ENCODE measurements around the gene FST.

FST gene

DNA sequence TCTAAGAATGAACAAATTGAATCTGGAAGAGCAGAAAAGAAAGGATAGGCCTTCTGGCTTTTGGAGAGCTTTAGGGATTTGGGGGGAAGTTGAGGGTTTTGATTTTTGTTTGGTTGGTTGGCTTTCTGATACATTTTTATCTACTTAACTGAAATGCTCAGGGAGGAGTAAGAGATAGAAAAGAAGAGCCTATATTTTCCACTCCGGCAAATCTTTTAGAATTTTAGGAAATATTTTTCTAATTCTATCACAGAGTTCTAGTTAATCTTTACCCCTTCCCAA, 25.8 kb upstream of the FST start:
- H3K9me3 ChIP-seq (ENCODE audit: control insufficient read depth, low read length): no peaks in the 10 kb centered on the region
- DNase-seq: no peak
- no CpG with 5 or more reads among the region's 1 CpG for WGBS

DNA sequence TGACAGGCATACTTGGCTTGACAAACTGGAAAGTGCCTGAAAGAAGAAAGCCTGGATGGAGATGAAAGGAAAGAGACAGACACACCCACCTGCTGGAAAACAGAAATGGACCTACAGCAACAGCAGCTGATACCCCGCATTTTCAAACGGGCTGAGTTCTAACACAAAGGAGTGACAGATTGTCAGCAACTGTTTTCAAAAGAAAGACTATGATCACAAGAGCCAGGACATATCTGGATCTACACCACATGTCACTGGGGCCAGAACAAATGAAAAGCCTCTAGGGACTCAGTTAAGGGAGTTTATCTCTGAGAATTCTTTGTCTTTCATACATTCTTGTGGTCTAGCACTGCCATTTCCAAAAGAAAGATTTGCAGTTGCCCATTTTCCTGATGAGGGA, 24.1 kb upstream of the FST start:
- Histone ChIP-seq H3K4me2 (ENCODE audit: low read length, poor library complexity, severe bottlenecking) (no peak overlapping the region), H3K23ac (ENCODE audit: low read length in 2 of 2) (no peak overlapping the region), H3K36me3 (ENCODE audit: control insufficient read depth in 1 of 2, insufficient read depth in 2 of 2, low read depth in 1 of 2, low read length in 2 of 2) (no peaks in the 10 kb centered on the region), H4K8ac (ENCODE audit: low read length) (no peak overlapping the region), H2AK5ac (ENCODE audit: low read length, severe bottlenecking) (no peak overlapping the region), H3K27me3 (ENCODE audit: control insufficient read depth in 1 of 2, insufficient read depth in 1 of 2, low read length in 2 of 2) (no peaks in the 10 kb centered on the region), H3K79me1 (replicated peaks; ENCODE audit: low read length, poor library complexity, severe bottlenecking) (no peaks in the 10 kb centered on the region), H2BK5ac (ENCODE audit: low read depth, low read length, poor library complexity, severe bottlenecking) (no peak overlapping the region), H2BK120ac (ENCODE audit: low read depth, low read length) (no peak overlapping the region), H3K14ac (ENCODE audit: low read length in 2 of 2) (no peak overlapping the region), H2AFZ (ENCODE audit: low read depth, low read length) (no peak overlapping the region), H4K91ac (ENCODE audit: low read length) (no peak overlapping the region), H3K4me3 (ENCODE audit: insufficient read depth in 1 of 2, low read depth in 1 of 2, low read length in 2 of 2) (no peak overlapping the region), H3K18ac (ENCODE audit: low read depth in 1 of 2, low read length in 2 of 2) (no peak overlapping the region), H3K4me1 (ENCODE audit: control insufficient read depth, insufficient read depth, low read depth, low read length) (no peaks in the 10 kb centered on the region), H3K9ac (ENCODE audit: low read length) (no peak overlapping the region), H2BK12ac (ENCODE audit: low read length in 2 of 2) (no peak overlapping the region), H3K4ac (ENCODE audit: low read depth in 1 of 2, low read length in 2 of 2) (no peak overlapping the region), H3K9me3 (ENCODE audit: control insufficient read depth, low read length) (no peaks in the 10 kb centered on the region), H2BK15ac (ENCODE audit: low read depth, poor library complexity, severe bottlenecking) (no peak overlapping the region), H3K27ac (ENCODE audit: low read length, poor library complexity, severe bottlenecking) (no peak overlapping the region)
- no peak for DNase-seq
- WGBS: 95% methylated on average over 2 of the region's 2 CpGs

More for the DNA sequence above, 25.8 kb upstream of the FST start:
- H2BK5ac ChIP-seq (ENCODE audit: low read depth, low read length, poor library complexity, severe bottlenecking): no peak overlapping the region
- H3K14ac ChIP-seq (ENCODE audit: low read length in 2 of 2): no peak overlapping the region
- H3K9ac ChIP-seq (ENCODE audit: low read length): no peak overlapping the region
- H3K36me3 ChIP-seq (ENCODE audit: control insufficient read depth in 1 of 2, insufficient read depth in 2 of 2, low read depth in 1 of 2, low read length in 2 of 2): no peaks in the 10 kb centered on the region
- H3K27ac ChIP-seq (ENCODE audit: low read length, poor library complexity, severe bottlenecking): no peak overlapping the region
- no peak overlapping the region for H3K4ac ChIP-seq (ENCODE audit: low read depth in 1 of 2, low read length in 2 of 2)
- no peaks in the 10 kb centered on the region for H3K4me1 ChIP-seq (ENCODE audit: control insufficient read depth, insufficient read depth, low read depth, low read length)
- no peak overlapping the region for H3K23ac ChIP-seq (ENCODE audit: low read length in 2 of 2)
- no peak overlapping the region for H3K4me3 ChIP-seq (ENCODE audit: insufficient read depth in 1 of 2, low read depth in 1 of 2, low read length in 2 of 2)
- H2AFZ ChIP-seq (ENCODE audit: low read depth, low read length): no peak overlapping the region
- H4K8ac ChIP-seq (ENCODE audit: low read length): no peak overlapping the region
- no peak overlapping the region for H4K91ac ChIP-seq (ENCODE audit: low read length)
- no peak overlapping the region for H2AK5ac ChIP-seq (ENCODE audit: low read length, severe bottlenecking)
- no peak overlapping the region for H2BK15ac ChIP-seq (ENCODE audit: low read depth, poor library complexity, severe bottlenecking)
- H3K4me2 ChIP-seq (ENCODE audit: low read length, poor library complexity, severe bottlenecking): no peak overlapping the region
- no peak overlapping the region for H2BK120ac ChIP-seq (ENCODE audit: low read depth, low read length)
- no peaks in the 10 kb centered on the region for H3K27me3 ChIP-seq (ENCODE audit: control insufficient read depth in 1 of 2, insufficient read depth in 1 of 2, low read length in 2 of 2)
- no peak overlapping the region for H2BK12ac ChIP-seq (ENCODE audit: low read length in 2 of 2)
- H3K79me1 ChIP-seq (replicated peaks; ENCODE audit: low read length, poor library complexity, severe bottlenecking): no peaks in the 10 kb centered on the region
- no peak overlapping the region for H3K18ac ChIP-seq (ENCODE audit: low read depth in 1 of 2, low read length in 2 of 2)

DNA sequence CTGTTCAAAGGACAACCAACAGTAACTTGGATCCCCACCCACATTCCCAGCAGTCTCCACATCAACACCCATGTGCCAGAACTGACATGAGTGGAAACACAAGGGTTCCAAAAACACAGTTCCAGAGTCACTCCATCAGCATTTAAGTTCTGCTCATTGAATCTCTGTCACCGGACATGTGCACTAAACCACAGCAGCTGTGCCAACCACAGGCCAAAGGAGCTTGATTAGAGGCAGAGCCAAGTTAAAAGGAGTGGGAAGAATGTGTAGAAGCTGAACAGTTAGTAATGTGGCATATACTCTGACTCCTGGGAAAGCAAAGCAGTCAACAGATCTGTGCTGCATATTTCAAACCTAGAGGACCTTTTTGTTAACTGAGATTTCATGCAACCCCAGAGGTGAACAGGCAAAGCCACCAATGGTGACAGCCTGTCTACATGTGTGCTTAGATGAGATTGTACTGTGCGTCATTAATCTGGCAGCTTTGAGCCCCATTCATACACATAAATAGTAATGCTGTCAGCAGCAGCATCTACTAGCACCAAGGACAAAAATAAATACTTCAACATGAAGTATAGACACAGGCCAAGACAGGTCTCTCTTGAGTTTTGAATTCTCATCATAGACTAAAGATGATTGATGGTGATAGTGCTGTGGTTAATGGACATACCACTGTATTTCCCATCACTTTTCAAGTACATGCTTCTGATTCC, 16.4 kb upstream of the FST start:
- WGBS: 96% methylated on average over 2 of the region's 2 CpGs
- Histone ChIP-seq H3K4ac (ENCODE audit: low read depth in 1 of 2, low read length in 2 of 2) (no peak overlapping the region), H3K18ac (ENCODE audit: low read depth in 1 of 2, low read length in 2 of 2) (no peak overlapping the region), H4K8ac (ENCODE audit: low read length) (no peak overlapping the region), H3K4me1 (ENCODE audit: control insufficient read depth, insufficient read depth, low read depth, low read length) (no peaks in the 10 kb centered on the region), H2BK5ac (ENCODE audit: low read depth, low read length, poor library complexity, severe bottlenecking) (no peak overlapping the region), H3K9me3 (ENCODE audit: control insufficient read depth, low read length) (no peaks in the 10 kb centered on the region), H3K27ac (ENCODE audit: low read length, poor library complexity, severe bottlenecking) (no peak overlapping the region), H3K4me3 (ENCODE audit: insufficient read depth in 1 of 2, low read depth in 1 of 2, low read length in 2 of 2) (no peak overlapping the region), H3K14ac (ENCODE audit: low read length in 2 of 2) (no peak overlapping the region), H2BK12ac (ENCODE audit: low read length in 2 of 2) (no peak overlapping the region), H2AK5ac (ENCODE audit: low read length, severe bottlenecking) (no peak overlapping the region), H3K23ac (ENCODE audit: low read length in 2 of 2) (no peak overlapping the region), H2BK15ac (ENCODE audit: low read depth, poor library complexity, severe bottlenecking) (no peak overlapping the region), H4K91ac (ENCODE audit: low read length) (no peak overlapping the region), H3K36me3 (ENCODE audit: control insufficient read depth in 1 of 2, insufficient read depth in 2 of 2, low read depth in 1 of 2, low read length in 2 of 2) (no peaks in the 10 kb centered on the region), H3K27me3 (ENCODE audit: control insufficient read depth in 1 of 2, insufficient read depth in 1 of 2, low read length in 2 of 2) (no peaks in the 10 kb centered on the region), H3K9ac (ENCODE audit: low read length) (no peak overlapping the region), H3K4me2 (ENCODE audit: low read length, poor library complexity, severe bottlenecking) (no peak overlapping the region), H2AFZ (ENCODE audit: low read depth, low read length) (no peak overlapping the region), H2BK120ac (ENCODE audit: low read depth, low read length) (no peak overlapping the region), H3K79me1 (replicated peaks; ENCODE audit: low read length, poor library complexity, severe bottlenecking) (no peaks in the 10 kb centered on the region)
- DNase-seq: no peak

DNA sequence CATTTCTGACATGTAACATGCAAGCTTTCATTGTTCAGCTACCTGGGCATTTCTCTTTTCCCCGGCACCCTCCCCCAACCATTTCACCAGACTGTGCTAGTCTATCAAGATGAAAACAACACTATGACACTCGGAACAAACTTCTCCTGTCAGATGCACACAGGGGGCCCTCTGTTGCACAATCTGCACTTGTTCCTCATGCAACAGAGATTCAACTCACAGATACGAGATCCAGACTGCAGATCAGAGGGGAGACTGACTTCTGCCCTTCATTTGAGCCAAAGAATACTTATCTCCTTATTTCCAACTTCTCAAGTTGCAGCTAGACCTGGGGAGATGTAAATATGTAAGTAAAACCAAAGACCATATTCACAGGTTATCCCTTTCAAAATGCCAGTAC, 15.7 kb upstream of the FST start:
- H2BK15ac ChIP-seq (ENCODE audit: low read depth, poor library complexity, severe bottlenecking): no peak overlapping the region
- H2AK5ac ChIP-seq (ENCODE audit: low read length, severe bottlenecking): no peak overlapping the region
- no peak overlapping the region for H2BK120ac ChIP-seq (ENCODE audit: low read depth, low read length)
- no peak overlapping the region for H4K8ac ChIP-seq (ENCODE audit: low read length)
- no peak overlapping the region for H3K4me2 ChIP-seq (ENCODE audit: low read length, poor library complexity, severe bottlenecking)
- H3K9me3 ChIP-seq (ENCODE audit: control insufficient read depth, low read length): no peaks in the 10 kb centered on the region
- H2AFZ ChIP-seq (ENCODE audit: low read depth, low read length): no peak overlapping the region
- H3K79me1 ChIP-seq (replicated peaks; ENCODE audit: low read length, poor library complexity, severe bottlenecking): no peaks in the 10 kb centered on the region
- H2BK12ac ChIP-seq (ENCODE audit: low read length in 2 of 2): no peak overlapping the region
- 74% methylated on average over 2 of the region's 3 CpGs for WGBS
- no peak overlapping the region for H3K9ac ChIP-seq (ENCODE audit: low read length)
- H3K4me1 ChIP-seq (ENCODE audit: control insufficient read depth, insufficient read depth, low read depth, low read length): no peaks in the 10 kb centered on the region
- H4K91ac ChIP-seq (ENCODE audit: low read length): no peak overlapping the region
- H3K27ac ChIP-seq (ENCODE audit: low read length, poor library complexity, severe bottlenecking): no peak overlapping the region
- no peak overlapping the region for H3K4ac ChIP-seq (ENCODE audit: low read depth in 1 of 2, low read length in 2 of 2)
- H3K23ac ChIP-seq (ENCODE audit: low read length in 2 of 2): no peak overlapping the region
- H3K18ac ChIP-seq (ENCODE audit: low read depth in 1 of 2, low read length in 2 of 2): no peak overlapping the region
- no peak for DNase-seq
- no peak overlapping the region for H2BK5ac ChIP-seq (ENCODE audit: low read depth, low read length, poor library complexity, severe bottlenecking)
- H3K27me3 ChIP-seq (ENCODE audit: control insufficient read depth in 1 of 2, insufficient read depth in 1 of 2, low read length in 2 of 2): no peaks in the 10 kb centered on the region
- no peaks in the 10 kb centered on the region for H3K36me3 ChIP-seq (ENCODE audit: control insufficient read depth in 1 of 2, insufficient read depth in 2 of 2, low read depth in 1 of 2, low read length in 2 of 2)
- no peak overlapping the region for H3K4me3 ChIP-seq (ENCODE audit: insufficient read depth in 1 of 2, low read depth in 1 of 2, low read length in 2 of 2)
- no peak overlapping the region for H3K14ac ChIP-seq (ENCODE audit: low read length in 2 of 2)

Measured in mesenchymal stem cell (in vitro differentiated cells and primary cell).